Thoracic aorta (tissue), 2 donors: ENCODE data around the gene KRT86. TPM values are rescaled to one million over a fixed set of nuclear protein-coding genes. Genes with fewer than 3 reads are reported as not detected.
"Not testable (repeated sequence)": the region's sequence is repeated elsewhere in the genome, so short reads cannot be mapped to it uniquely, and the experiment has no call there.

Experiments
- ATAC-seq: fragments of 150-250 bp; one replicate; pipeline ENCODE4 v1.8.0; 2017; ENCODE audit warnings: low read depth; ENCODE audit not compliant: insufficient number of reproducible peaks, low FRiP score
- DNase-seq: peaks from one replicate; pipeline ENCODE4 v3.0.0-alpha.2; 2020; ENCODE audit warnings: low spot score
- H3K27ac ChIP-seq, 2 donors: fragments of 200-600 bp; sonication (generic); 1 replicate in 1 of 2; 2 replicates in 1 of 2; pipeline ENCODE4 v1.5.1; 2016; ENCODE audit warnings: mild to moderate bottlenecking in 2 of 2, moderate library complexity in 2 of 2
- H3K27me3 ChIP-seq: fragments of 200-600 bp; sonication (generic); replicated peaks from 2 replicates; pipeline ENCODE4 v1.6.0; 2016; ENCODE audit warnings: mild to moderate bottlenecking; ENCODE audit not compliant: insufficient read depth
- H3K36me3 ChIP-seq: fragments of 200-600 bp; sonication (generic); one replicate; pipeline ENCODE4 v1.5.1; 2016
- H3K4me1 ChIP-seq, 2 donors: fragments of 200-600 bp; sonication (generic); 1 replicate in 1 of 2; 2 replicates in 1 of 2; pipeline versions ENCODE4 v1.5.1 to v1.6.0; 2016; ENCODE audit warnings: low read depth in 2 of 2, mild to moderate bottlenecking in 1 of 2; ENCODE audit not compliant: control insufficient read depth in 1 of 2
- H3K4me3 ChIP-seq: fragments of 200-600 bp; sonication (generic); 2 replicates; pipeline ENCODE4 v1.5.1; 2016; ENCODE audit warnings: mild to moderate bottlenecking
- H3K9me3 ChIP-seq: fragments of 200-600 bp; sonication (generic); 2 replicates; pipeline ENCODE4 v1.5.1; 2016
- total RNA-seq, 2 donors: library from RNA; depleted of rRNA; stranded (reverse); fragments of >200 nt; gene quantifications; one replicate each; pipeline versions ENCODE4 v1.1.0 to v1.2.3, GENCODE V29; 2016
- TF ChIP-seq, protein P1 (sequence below): fragments of 200-600 bp; sonication (generic); IDR thresholded peaks from one replicate; pipeline ENCODE4 v1.5.1; 2019; ENCODE audit warnings: antibody characterized with exemption

Gene KRT86
- total RNA-seq, 2 donors from 2014 or later: 9.3 TPM; not detected in 1

GRCh38 chr12:52338241-52338960, 64.0 kb downstream of the KRT86 start:
- ATAC-seq: no peak
- peaks cover 16% of the 10 kb centered on the region for H3K9me3 ChIP-seq
- H3K27me3 ChIP-seq: no peaks in the 10 kb centered on the region
- H3K27ac ChIP-seq: no peak overlapping the region
- H3K4me3 ChIP-seq: no peak overlapping the region
- H3K36me3 ChIP-seq: no peaks in the 10 kb centered on the region
- no peaks in the 10 kb centered on the region for H3K4me1 ChIP-seq
- DNase-seq: no peak
- TF ChIP-seq, protein P1, sequence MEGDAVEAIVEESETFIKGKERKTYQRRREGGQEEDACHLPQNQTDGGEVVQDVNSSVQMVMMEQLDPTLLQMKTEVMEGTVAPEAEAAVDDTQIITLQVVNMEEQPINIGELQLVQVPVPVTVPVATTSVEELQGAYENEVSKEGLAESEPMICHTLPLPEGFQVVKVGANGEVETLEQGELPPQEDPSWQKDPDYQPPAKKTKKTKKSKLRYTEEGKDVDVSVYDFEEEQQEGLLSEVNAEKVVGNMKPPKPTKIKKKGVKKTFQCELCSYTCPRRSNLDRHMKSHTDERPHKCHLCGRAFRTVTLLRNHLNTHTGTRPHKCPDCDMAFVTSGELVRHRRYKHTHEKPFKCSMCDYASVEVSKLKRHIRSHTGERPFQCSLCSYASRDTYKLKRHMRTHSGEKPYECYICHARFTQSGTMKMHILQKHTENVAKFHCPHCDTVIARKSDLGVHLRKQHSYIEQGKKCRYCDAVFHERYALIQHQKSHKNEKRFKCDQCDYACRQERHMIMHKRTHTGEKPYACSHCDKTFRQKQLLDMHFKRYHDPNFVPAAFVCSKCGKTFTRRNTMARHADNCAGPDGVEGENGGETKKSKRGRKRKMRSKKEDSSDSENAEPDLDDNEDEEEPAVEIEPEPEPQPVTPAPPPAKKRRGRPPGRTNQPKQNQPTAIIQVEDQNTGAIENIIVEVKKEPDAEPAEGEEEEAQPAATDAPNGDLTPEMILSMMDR: no peak

- TF ChIP-seq, protein P1: no peak
These were observed 66.7 kb downstream of the KRT86 start for GRCh38 chr12:52341066-52341580.

DNA sequence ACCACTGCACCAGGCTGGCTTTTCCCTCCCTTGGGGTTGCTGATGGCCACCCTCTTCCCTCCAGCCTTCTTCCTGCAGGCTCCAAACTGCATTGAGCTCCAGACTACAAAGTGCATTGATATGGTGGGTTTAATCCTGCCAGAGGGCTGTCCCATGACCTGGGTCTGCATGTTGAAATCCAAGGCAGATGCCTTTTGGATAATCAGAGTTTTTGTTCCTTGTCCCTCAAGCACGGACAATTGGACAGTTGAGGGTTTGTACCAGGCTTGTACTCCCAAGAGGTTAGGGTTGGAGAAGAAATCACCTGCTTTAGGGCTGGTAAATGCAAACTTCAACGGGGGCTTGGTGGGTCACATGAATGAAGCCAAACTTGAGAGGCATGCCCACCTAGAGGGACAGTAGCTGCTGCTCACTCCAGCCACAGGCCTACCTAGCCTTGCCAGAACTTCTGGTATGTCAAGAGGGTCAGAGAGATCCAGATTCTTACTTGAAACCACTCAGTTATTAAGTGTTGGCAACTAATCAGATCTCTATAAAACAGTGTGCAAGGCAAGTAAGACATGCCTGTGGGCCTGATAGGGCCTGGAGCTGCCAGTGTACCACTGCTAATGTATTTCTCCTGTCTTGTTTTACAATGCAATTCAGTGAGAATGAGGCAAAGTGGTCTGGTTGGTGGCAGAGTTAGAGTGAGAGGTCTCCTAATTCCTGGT, 68.5 kb downstream of the KRT86 start:
- DNase-seq (no peak), ATAC-seq (no peak)
- H3K27ac ChIP-seq: no peak overlapping the region
- no peaks in the 10 kb centered on the region for H3K9me3 ChIP-seq
- H3K27me3 ChIP-seq: no peaks in the 10 kb centered on the region
- H3K36me3 ChIP-seq: no peaks in the 10 kb centered on the region
- TF ChIP-seq, protein P1: no peak
- H3K4me1 ChIP-seq: no peaks in the 10 kb centered on the region
- H3K4me3 ChIP-seq: no peak overlapping the region

More at GRCh38 chr12:52341066-52341580, 66.7 kb downstream of the KRT86 start:
- Histone ChIP-seq H3K27me3 (no peaks in the 10 kb centered on the region), H3K4me3 (no peak overlapping the region), H3K9me3 (peaks cover 12% of the 10 kb centered on the region), H3K4me1 (no peaks in the 10 kb centered on the region), H3K36me3 (no peaks in the 10 kb centered on the region), H3K27ac (no peak overlapping the region)
- no peak for DNase-seq
- no peak for ATAC-seq

DNA sequence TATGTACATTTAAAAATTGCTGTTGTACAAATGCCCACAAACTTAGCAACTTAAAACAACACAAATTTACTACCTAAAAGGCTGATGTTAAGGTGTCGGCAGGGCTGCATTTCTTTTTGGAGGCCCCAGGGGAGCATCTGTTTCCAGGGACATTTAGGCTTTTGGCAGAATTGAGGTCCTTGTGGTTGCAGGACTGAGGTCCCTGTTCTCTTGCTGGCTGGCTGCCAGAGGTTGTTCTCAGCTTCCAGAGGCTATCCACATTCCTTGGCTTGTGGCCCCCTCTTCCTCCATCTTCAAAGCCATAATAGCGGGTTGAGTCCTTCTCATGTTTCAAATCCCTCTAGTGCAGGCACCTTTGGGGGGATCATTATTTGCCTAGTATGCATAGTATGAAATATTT, 69.1 kb downstream of the KRT86 start:
- no peak overlapping the region for H3K4me3 ChIP-seq
- no peaks in the 10 kb centered on the region for H3K9me3 ChIP-seq
- TF ChIP-seq, protein P1: no peak
- H3K27me3 ChIP-seq: no peaks in the 10 kb centered on the region
- DNase-seq (no peak), ATAC-seq (no peak)
- no peaks in the 10 kb centered on the region for H3K4me1 ChIP-seq
- H3K36me3 ChIP-seq: no peaks in the 10 kb centered on the region
- H3K27ac ChIP-seq: no peak overlapping the region

DNA sequence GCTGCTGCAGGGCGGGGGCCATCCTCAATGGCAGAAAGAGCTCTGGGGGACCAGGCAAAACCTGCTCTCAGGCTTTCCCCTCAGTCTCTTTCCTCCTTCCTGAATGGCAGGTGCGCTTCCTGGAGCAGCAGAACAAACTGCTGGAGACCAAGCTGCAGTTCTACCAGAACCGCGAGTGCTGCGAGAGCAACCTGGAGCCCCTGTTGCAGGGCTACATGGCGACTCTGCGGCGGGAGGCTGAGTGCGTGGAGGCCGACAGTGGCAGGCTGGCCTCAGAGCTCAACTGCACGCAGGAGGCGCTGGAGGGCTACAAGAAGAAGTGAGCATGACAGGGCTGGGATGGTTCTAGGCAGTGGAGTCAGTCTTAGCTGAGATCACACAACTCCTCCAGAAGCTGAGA, 69.7 kb downstream of the KRT86 start:
- ATAC-seq (no peak), DNase-seq (no peak)
- Histone ChIP-seq H3K36me3 (no peaks in the 10 kb centered on the region), H3K4me1 (no peaks in the 10 kb centered on the region), H3K9me3 (no peaks in the 10 kb centered on the region), H3K27ac (no peak overlapping the region), H3K4me3 (no peak overlapping the region), H3K27me3 (no peaks in the 10 kb centered on the region)
- TF ChIP-seq, protein P1: no peak

- DNase-seq, ATAC-seq, H3K27me3 ChIP-seq, H3K27ac ChIP-seq, H3K9me3 ChIP-seq, H3K4me1 ChIP-seq, H3K4me3 ChIP-seq, H3K36me3 ChIP-seq: not testable (repeated sequence)
These were observed 70.6 kb downstream of the KRT86 start for GRCh38 chr12:52345041-52345440.
